ENCODE results near the gene SIN3B. TPM values are rescaled to one million over a fixed set of nuclear protein-coding genes. Genes with fewer than 3 reads are reported as not detected.

SIN3B gene
- total RNA-seq, 3 donors from 2014 or later (not counting 1 experiment from before 2014, with no cell fraction given): 58.4 to 70.1 (median 60.2) TPM

- H3K4me3 Mint-ChIP-seq: no peak overlapping the region
- no peak overlapping the region for H3K27ac Mint-ChIP-seq
- 93% methylated on average over 6 of the region's 7 CpGs for WGBS (ENCODE audit: insufficient coverage)
- Histone ChIP-seq H3K4me1 (ENCODE audit: control insufficient read depth, insufficient read depth, low read length) (no peaks in the 10 kb centered on the region), H3K27me3 (ENCODE audit: control insufficient read depth, insufficient read depth, low read length) (no peaks in the 10 kb centered on the region), H3K9me3 (ENCODE audit: control insufficient read depth, insufficient read depth, low read length) (peaks cover 12% of the 10 kb centered on the region), H3K27ac (ENCODE audit: low read length) (no peak overlapping the region), H3K36me3 (ENCODE audit: control insufficient read depth, insufficient read depth, low read length) (no peaks in the 10 kb centered on the region), H3K4me3 (ENCODE audit: low read length) (no peak overlapping the region)
- H3K36me3 Mint-ChIP-seq: peaks cover 13% of the 10 kb centered on the region
- H3K4me1 Mint-ChIP-seq: no peaks in the 10 kb centered on the region
- peaks cover 3 to 7% of the 10 kb centered on the region in 2 donors for H3K27me3 Mint-ChIP-seq (ENCODE audit: low read depth in 2 of 2)
- peaks cover 0 to 7% of the 10 kb centered on the region in 2 donors for H3K9me3 Mint-ChIP-seq
- DNase-seq: no peak
- no peak for TF ChIP-seq CTCF (IDR thresholded peaks at IDR 0.05)
- ATAC-seq: no peak
- intact Hi-C loops (cut with micrococcal nuclease): no loop called here
Measured at GRCh38 chr19:16917401-16917800, 88.2 kb downstream of the SIN3B start.

GRCh38 chr19:16919496-16919895 lies 90.3 kb downstream of the SIN3B start:
- Mint-ChIP-seq H3K27ac (no peak overlapping the region), H3K27me3 (ENCODE audit: low read depth in 2 of 2) (peaks cover 6 to 7% of the 10 kb centered on the region in 2 donors), H3K4me3 (no peak overlapping the region), H3K4me1 (no peaks in the 10 kb centered on the region), H3K9me3 (no peaks in the 10 kb centered on the region), H3K36me3 (no peaks in the 10 kb centered on the region)
- 68% methylated on average over 3 of the region's 4 CpGs for WGBS (ENCODE audit: insufficient coverage)
- no peak for TF ChIP-seq CTCF (IDR thresholded peaks at IDR 0.05)
- Histone ChIP-seq H3K27me3 (ENCODE audit: control insufficient read depth, insufficient read depth, low read length) (no peaks in the 10 kb centered on the region), H3K4me1 (ENCODE audit: control insufficient read depth, insufficient read depth, low read length) (no peaks in the 10 kb centered on the region), H3K36me3 (ENCODE audit: control insufficient read depth, insufficient read depth, low read length) (no peaks in the 10 kb centered on the region), H3K27ac (ENCODE audit: low read length) (no peak overlapping the region), H3K9me3 (ENCODE audit: control insufficient read depth, insufficient read depth, low read length) (no peaks in the 10 kb centered on the region), H3K4me3 (ENCODE audit: low read length) (no peak overlapping the region)
- intact Hi-C loops (cut with micrococcal nuclease): no loop called here
- ATAC-seq (no peak), DNase-seq (no peak)

- H3K27ac ChIP-seq (ENCODE audit: low read length): no peak overlapping the region
- no peak overlapping the region for H3K4me3 ChIP-seq (ENCODE audit: low read length)
- peaks cover 8% of the 10 kb centered on the region for H3K9me3 ChIP-seq (ENCODE audit: control insufficient read depth, insufficient read depth, low read length)
- Mint-ChIP-seq H3K27ac (no peak overlapping the region), H3K27me3 (ENCODE audit: low read depth in 2 of 2) (peaks cover 3 to 7% of the 10 kb centered on the region in 2 donors), H3K36me3 (no peaks in the 10 kb centered on the region), H3K9me3 (peaks cover 0 to 3% of the 10 kb centered on the region in 2 donors), H3K4me1 (no peaks in the 10 kb centered on the region), H3K4me3 (no peak overlapping the region)
- no peak for ATAC-seq
- H3K27me3 ChIP-seq (ENCODE audit: control insufficient read depth, insufficient read depth, low read length): no peaks in the 10 kb centered on the region
- no peak for DNase-seq
- no peak for TF ChIP-seq CTCF (IDR thresholded peaks at IDR 0.05)
- 74% methylated on average over 12 of the region's 12 CpGs for WGBS (ENCODE audit: insufficient coverage)
- H3K4me1 ChIP-seq (ENCODE audit: control insufficient read depth, insufficient read depth, low read length): no peaks in the 10 kb centered on the region
- intact Hi-C loops (cut with micrococcal nuclease): no loop called here
- no peaks in the 10 kb centered on the region for H3K36me3 ChIP-seq (ENCODE audit: control insufficient read depth, insufficient read depth, low read length)
Measured at GRCh38 chr19:16920816-16921529, 91.8 kb downstream of the SIN3B start.
